ENCODE results near the gene PRKN.
"Not testable (repeated sequence)": the region's sequence is repeated elsewhere in the genome, so short reads cannot be mapped to it uniquely, and the experiment has no call there.

Gene PRKN

GRCh38 chr6:161316531-161316930 lies 1411.0 kb downstream of the PRKN start:
- no peak for TF ChIP-seq CTCF (IDR thresholded peaks at IDR 0.05; ENCODE audit: low read depth, low read length)

GRCh38 chr6:161315246-161315917 lies 1412.2 kb downstream of the PRKN start:
- in situ Hi-C loops (cut with HindIII; ENCODE audit: low sequenced_read_pairs); DNase-seq (ENCODE audit: low read depth, low spot score); H3K4me3 ChIP-seq (ENCODE audit: low read depth, low read length): not testable (repeated sequence)

More at GRCh38 chr6:161316531-161316930, 1411.0 kb downstream of the PRKN start:
- no peak overlapping the region for H3K4me3 ChIP-seq (ENCODE audit: low read depth, low read length)
- in situ Hi-C loops (cut with HindIII; ENCODE audit: low sequenced_read_pairs) = no loop called here
- DNase-seq (ENCODE audit: low read depth, low spot score) = no peak

- in situ Hi-C loops (cut with HindIII; ENCODE audit: low sequenced_read_pairs); H3K4me3 ChIP-seq (ENCODE audit: low read depth, low read length); DNase-seq (ENCODE audit: low read depth, low spot score): not testable (repeated sequence)
Observed at GRCh38 chr6:161314541-161315245, 1412.9 kb downstream of the PRKN start.

GRCh38 chr6:161313940-161314509 lies 1413.5 kb downstream of the PRKN start:
- in situ Hi-C loops (cut with HindIII; ENCODE audit: low sequenced_read_pairs) = no loop called here
- no peak for DNase-seq (ENCODE audit: low read depth, low spot score)
- no peak overlapping the region for H3K4me3 ChIP-seq (ENCODE audit: low read depth, low read length)
- no peak for TF ChIP-seq CTCF (IDR thresholded peaks at IDR 0.05; ENCODE audit: low read depth, low read length)

GRCh38 chr6:161313475-161313874 lies 1414.1 kb downstream of the PRKN start:
- in situ Hi-C loops (cut with HindIII; ENCODE audit: low sequenced_read_pairs); H3K4me3 ChIP-seq (ENCODE audit: low read depth, low read length); DNase-seq (ENCODE audit: low read depth, low spot score): not testable (repeated sequence)

- DNase-seq (ENCODE audit: low read depth, low spot score); in situ Hi-C loops (cut with HindIII; ENCODE audit: low sequenced_read_pairs); H3K4me3 ChIP-seq (ENCODE audit: low read depth, low read length): not testable (repeated sequence)
Observed at GRCh38 chr6:161309774-161310173, 1417.8 kb downstream of the PRKN start.

- DNase-seq (ENCODE audit: low read depth, low spot score) = no peak
- in situ Hi-C loops (cut with HindIII; ENCODE audit: low sequenced_read_pairs) = no loop called here
- no peak for TF ChIP-seq CTCF (IDR thresholded peaks at IDR 0.05; ENCODE audit: low read depth, low read length)
- no peak overlapping the region for H3K4me3 ChIP-seq (ENCODE audit: low read depth, low read length)
Observed at GRCh38 chr6:161308075-161308655, 1419.4 kb downstream of the PRKN start.

GRCh38 chr6:161305860-161306259 lies 1421.7 kb downstream of the PRKN start:
- TF ChIP-seq CTCF (IDR thresholded peaks at IDR 0.05; ENCODE audit: low read depth, low read length) = no peak
- no peak overlapping the region for H3K4me3 ChIP-seq (ENCODE audit: low read depth, low read length)
- in situ Hi-C loops (cut with HindIII; ENCODE audit: low sequenced_read_pairs) = no loop called here
- DNase-seq (ENCODE audit: low read depth, low spot score) = no peak

Measured in astrocyte of the spinal cord (primary cell).